Measurements from ENCODE around the gene PHF21A.
A peak's percentile ranks its signal among the peaks of the same experiment; 100 is the strongest.
"Not testable (repeated sequence)": the region's sequence is repeated elsewhere in the genome, so short reads cannot be mapped to it uniquely, and the experiment has no call there.

PHF21A gene

DNA sequence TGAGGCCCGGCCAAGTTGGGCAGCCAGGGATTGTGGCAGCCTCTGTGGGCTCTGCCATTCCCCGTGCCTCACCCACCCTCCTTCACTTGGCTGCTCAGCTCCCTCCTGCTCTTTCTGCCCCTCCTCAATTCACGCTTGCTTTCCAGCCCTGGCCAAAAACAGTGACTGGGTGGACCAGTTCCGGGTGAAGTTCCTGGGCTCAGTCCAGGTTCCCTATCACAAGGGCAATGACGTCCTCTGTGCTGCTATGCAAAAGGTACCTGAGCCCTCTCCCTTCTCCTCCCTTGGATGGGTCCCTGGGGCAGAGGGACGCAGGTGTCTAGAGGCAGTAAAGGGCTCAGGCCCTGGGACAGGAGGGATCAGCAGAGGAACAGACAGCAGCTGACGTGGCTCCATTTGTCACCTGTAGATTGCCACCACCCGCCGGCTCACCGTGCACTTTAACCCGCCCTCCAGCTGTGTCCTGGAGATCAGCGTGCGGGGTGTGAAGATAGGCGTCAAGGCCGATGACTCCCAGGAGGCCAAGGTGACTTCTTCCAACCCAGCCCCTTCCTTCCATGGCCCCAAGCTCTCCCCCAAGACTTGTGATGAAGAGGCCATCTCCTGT is 216.8 kb downstream of the PHF21A start:
- no peak for DNase-seq (ENCODE audit: low read depth in 3 of 3)

GRCh38 chr11:45902452-45903380 is 218.5 kb downstream of the PHF21A start:
- no peak for DNase-seq (ENCODE audit: low read depth in 3 of 3)

DNA sequence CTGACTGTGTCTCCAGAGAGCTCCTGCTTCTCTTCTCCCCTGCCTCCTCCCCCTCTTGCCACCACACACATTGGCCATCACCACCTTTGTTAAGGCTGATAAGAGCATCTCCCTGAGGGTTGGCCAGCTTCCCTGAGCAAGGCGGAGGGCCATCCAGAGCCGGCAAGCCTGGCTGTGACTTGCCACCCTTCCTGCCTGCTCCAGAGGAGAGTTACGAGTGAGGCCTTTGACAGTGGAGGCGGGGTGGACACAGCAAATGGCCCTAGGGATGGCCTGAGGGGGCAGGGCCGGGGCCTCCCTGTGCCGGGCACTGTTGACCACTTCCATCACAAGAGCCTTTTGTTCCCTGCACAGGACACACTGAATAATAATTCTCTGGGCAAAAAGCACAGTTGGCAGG is 219.6 kb downstream of the PHF21A start:
- DNase-seq (ENCODE audit: low read depth in 3 of 3): no peak

- DNase-seq (ENCODE audit: low read depth in 3 of 3): no peak
Measured at GRCh38 chr11:45900916-45901617, 220.2 kb downstream of the PHF21A start.

DNA sequence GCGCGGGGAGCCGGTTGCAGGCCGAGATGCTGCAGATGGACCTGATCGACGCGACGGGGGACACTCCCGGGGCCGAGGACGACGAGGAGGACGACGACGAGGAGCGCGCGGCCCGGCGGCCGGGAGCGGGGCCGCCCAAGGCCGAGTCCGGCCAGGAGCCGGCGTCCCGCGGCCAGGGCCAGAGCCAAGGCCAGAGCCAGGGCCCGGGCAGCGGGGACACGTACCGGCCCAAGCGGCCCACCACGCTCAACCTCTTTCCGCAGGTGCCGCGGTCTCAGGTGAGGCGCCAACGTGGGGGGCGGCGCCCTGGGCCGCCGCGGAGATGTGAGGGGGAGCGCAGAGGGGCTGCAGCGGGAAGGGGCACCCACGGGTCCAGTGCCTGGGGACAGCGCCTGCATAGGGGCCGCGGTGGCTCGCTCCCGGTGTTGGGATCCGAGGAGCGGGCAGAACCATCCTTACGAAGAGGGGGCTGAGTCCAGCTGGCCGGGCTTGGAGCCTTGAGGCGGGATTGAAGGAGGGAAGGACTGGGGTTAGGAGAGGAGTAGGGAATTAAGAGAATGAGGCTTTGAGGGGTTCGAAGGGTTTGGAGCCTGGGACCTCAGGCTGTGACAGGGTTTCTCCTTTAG is 221.0 kb downstream of the PHF21A start:
- not testable (repeated sequence) for DNase-seq (ENCODE audit: low read depth in 3 of 3)

DNA sequence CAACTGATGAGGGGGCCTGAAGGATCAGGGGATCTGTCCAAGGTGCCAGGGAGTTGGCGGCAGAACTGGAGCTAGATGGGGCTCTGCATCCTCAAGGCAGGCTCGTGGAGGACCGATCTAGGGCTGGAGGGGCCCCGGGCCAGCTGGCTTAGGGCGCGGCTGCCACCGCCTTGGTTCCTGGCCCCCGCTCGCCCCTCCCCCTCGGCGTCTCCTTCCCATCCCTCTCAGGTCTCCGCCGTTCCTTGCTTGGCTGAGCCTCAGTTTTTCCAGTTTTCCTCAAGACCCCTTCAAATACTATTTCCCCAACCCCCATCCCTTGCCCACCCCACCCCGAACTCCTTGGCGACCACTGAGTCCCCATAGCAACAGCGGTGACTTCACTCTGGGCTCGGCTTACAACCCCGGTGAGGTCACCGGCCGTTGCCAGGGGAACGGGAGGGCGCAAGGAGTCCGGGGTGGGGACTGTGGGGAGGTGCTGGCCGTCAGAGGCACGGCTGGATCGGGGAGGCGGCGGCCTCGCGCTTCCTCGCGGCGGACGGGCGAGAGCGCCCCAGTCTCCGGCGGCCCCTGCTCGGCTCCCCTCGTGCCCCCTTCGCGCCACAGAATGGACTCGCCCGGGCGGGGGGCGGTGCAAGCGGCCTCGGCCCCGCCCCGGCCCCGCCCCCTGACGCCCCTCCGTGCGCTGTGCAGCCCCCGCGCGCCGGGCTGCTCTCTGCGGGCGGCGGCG is 221.6 kb downstream of the PHF21A start:
- peak in 2 of 3 experiments; percentile 23 to 33 for DNase-seq (ENCODE audit: low read depth in 3 of 3)

GRCh38 chr11:45899086-45899447 is 222.2 kb downstream of the PHF21A start:
- no peak for DNase-seq (ENCODE audit: low read depth in 3 of 3)

DNA sequence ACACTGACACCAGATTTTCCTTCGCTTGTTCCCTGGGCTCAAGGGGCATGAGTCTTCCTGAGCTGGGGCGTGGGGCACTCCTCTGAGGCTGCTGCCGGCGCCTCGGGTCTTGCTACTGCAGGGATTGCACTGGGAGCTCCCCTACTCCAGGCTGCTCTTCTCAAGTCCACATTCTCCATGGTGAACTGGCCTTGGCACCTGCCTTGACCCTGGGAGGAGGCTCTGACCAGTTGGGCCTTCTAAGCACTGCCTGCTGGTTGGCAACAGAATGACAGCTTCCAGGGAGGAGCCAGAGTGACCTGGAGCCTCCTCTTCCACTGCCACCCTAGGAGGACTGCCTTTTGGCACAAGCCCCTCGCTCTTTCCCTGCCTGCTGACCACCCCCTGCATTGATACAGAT is 223.7 kb downstream of the PHF21A start:
- DNase-seq (ENCODE audit: low read depth in 3 of 3): no peak

GRCh38 chr11:45896422-45896984 is 224.8 kb downstream of the PHF21A start:
- DNase-seq (ENCODE audit: low read depth in 3 of 3): no peak

- DNase-seq (ENCODE audit: low read depth in 3 of 3): no peak
Measured at GRCh38 chr11:45895553-45896259, 225.5 kb downstream of the PHF21A start.

DNA sequence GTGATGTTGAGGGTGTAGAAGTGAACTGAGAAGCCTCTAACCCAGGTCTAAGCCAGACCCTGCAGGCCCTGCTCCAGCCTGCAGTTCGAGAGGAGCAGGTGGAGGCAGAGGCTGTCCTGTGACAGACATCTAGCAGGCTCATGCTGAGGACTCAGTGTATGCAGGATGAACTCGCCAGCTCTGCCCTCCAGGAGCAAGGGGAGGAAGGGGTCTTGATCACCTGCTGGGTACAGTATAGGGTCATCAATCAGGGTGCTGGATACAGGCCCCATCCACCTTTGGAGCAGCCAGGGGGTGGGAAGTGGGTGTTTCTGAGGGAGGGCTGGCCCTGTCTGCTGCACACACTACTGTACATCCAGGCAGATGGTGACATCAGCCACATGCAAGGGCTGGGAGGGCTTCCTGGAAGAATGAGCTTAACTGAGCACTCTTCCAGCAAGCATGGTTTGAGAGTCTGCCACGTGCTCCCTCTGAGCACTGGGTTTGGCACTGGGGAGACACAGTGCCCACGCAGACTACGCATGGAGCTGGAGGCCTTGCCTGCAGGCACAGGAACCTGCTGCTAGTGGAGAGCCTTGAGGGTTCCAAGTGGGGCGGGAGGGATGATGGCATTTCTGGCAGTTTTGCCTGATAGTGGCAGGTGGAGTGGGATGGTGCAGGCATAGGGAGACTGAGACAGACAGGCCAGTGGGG is 226.6 kb downstream of the PHF21A start:
- DNase-seq (ENCODE audit: low read depth in 3 of 3): no peak

DNA sequence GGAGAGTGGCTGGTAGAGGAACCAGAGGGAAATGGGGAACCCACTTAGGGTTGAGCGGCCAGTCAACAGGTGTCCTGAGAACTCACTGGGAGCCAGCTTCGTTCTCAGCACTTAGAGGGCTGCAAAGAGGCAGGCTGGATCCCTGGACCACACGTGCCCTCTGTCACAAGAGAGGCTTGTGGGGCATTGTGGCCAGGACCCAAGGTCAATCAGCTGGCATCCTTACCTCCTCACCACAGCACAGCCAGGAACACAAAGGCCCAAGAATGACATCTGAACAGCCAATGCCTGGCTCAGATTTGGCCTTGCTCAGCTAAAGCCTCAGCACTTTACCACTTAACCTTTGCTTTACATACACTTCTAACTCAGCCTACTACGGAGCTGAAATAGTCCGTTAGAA is 228.4 kb downstream of the PHF21A start:
- DNase-seq (ENCODE audit: low read depth in 3 of 3): no peak

GRCh38 chr11:45890886-45891550 is 230.2 kb downstream of the PHF21A start:
- DNase-seq (ENCODE audit: low read depth in 3 of 3): no peak

DNA sequence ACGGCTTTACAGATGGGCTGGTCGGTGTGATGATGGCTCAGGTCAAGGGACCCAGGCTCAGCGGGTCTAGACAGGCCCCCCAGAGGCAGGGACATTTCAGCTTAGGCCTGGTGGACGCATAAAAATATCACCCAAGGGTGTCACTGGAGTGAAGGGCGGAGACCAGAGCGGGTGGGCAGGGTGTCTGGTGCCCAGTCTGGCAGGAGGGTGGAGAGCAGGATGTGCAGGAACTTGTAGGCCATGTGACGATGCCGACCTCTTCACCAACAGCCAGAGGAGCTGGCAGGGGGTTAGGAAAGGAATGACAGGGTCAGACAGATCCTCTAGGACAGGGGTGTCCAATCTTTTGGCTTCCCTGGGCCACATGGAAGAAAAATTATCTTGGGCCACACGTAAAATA is 231.3 kb downstream of the PHF21A start:
- no peak for DNase-seq (ENCODE audit: low read depth in 3 of 3)

- DNase-seq (ENCODE audit: low read depth in 3 of 3): no peak
Measured at GRCh38 chr11:45889555-45889954, 231.7 kb downstream of the PHF21A start.

DNA sequence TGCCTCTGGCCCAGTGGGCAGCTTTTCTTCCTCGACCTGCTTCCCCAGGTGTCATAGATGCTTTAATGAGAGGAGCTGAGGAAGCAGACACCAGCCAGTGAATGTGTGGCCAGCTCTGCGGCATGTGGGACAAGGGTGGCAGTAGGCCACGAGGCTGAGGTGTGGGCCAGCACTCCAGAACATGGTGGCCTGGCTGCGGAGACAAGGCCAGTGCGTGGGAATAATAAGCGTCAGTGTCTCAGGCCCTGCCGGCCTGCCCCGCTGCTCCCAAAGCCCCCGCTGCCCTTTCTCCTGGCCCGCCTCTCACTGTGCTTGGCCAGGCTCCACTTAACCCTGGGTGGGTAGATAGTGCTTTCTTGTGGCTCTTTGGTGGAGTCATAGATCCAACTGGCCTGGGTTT is 233.7 kb downstream of the PHF21A start:
- DNase-seq (ENCODE audit: low read depth in 3 of 3): no peak

DNA sequence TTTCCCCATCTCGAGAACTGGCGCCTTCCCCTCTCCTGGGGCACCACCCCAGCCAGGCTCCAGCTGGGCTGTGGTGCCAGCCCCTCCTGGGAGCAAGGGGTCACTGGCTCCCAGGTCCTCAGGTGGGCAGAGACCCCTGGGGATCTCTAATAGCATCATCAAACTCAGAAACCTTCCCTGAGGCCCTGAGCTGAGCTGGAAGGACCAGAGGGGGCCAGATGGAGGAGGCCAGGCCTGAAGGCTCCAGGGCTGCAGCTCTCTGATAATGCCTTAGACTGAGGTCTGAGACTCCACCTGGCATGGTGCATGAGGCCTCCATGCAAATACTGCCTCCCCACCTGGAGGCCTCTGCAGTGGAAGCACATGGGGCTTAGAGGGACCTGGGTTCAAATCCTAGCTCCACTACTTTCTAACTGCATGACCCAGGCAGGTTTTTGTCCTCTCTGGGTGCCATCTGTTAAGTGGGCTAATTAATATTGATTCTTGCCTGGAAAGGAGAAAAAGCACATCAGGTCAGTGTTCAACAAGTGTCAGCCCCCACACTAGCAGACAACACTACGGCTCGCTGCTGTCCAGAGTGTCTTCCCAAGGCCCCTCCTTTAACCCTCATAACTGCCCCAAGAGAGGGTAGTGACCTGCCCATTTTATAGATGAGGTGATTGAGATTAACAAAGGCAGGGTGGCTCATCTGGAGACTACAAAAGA is 234.3 kb downstream of the PHF21A start:
- no peak for DNase-seq (ENCODE audit: low read depth in 3 of 3)

DNA sequence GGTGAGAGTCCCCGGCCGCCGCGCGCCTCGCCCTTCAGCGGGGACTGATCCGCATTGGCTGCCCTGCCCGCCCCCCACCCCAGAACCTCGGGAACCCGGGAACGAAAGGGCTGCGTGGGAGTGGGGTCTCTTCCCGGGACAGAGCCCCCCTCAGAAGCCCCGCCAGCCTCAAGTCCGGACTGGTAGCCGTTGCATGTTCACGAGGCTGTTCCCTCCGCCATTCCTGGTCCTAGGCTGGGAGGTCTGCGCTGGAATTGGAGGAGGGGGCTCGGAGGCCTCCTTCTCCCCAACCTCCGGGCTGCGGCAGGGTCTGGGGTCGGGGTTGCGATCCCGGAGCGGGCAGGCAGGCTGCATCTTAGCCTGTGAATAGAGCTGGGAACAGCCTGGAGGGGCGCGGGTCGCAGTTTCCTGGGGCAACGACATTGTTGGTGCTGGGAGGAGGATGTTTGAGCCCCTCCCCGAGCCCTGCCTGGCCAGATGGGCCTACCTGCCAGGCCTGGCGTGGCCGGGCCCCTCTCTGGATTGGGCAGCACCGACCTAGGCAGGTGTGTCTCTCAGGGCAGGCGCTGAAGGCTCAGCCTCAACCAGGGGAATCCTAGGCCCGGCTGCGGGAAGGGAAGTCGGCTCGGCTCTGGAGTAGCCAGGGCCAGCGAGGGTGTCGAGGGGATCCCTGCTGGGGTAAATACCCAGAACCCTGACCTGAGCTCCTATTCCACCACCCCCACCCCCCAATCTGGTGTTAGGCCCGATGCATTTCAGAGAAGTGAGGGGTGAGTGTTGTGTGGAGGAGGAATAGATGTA is 235.1 kb downstream of the PHF21A start:
- no peak for DNase-seq (ENCODE audit: low read depth in 3 of 3)
